ENCODE results near the gene BCAS3.

Gene BCAS3

GRCh38 chr17:60910415-60910814, 232.8 kb downstream of the BCAS3 start:
- no peak for DNase-seq (ENCODE audit: low read depth)
- TF ChIP-seq CTCF (IDR thresholded peaks at IDR 0.05; ENCODE audit: low read length, missing control alignments) = no peak
- no peak overlapping the region for H3K4me3 ChIP-seq (replicated peaks; ENCODE audit: low read depth, low read length)

- TF ChIP-seq CTCF (IDR thresholded peaks at IDR 0.05; ENCODE audit: low read length, missing control alignments) = no peak
- DNase-seq (ENCODE audit: low read depth) = no peak
- H3K4me3 ChIP-seq (replicated peaks; ENCODE audit: low read depth, low read length) = no peak overlapping the region
Measured at GRCh38 chr17:60914078-60914477, 236.4 kb downstream of the BCAS3 start.

GRCh38 chr17:60916043-60916442, 238.4 kb downstream of the BCAS3 start:
- no peak for DNase-seq (ENCODE audit: low read depth)
- TF ChIP-seq CTCF (IDR thresholded peaks at IDR 0.05; ENCODE audit: low read length, missing control alignments) = no peak

GRCh38 chr17:60920107-60920506, 242.5 kb downstream of the BCAS3 start:
- no peak for TF ChIP-seq CTCF (IDR thresholded peaks at IDR 0.05; ENCODE audit: low read length, missing control alignments)
- H3K4me3 ChIP-seq (replicated peaks; ENCODE audit: low read depth, low read length) = no peak overlapping the region
- no peak for DNase-seq (ENCODE audit: low read depth)

More at GRCh38 chr17:60916043-60916442, 238.4 kb downstream of the BCAS3 start:
- no peak overlapping the region for H3K4me3 ChIP-seq (replicated peaks; ENCODE audit: low read depth, low read length)

GRCh38 chr17:60923000-60923399, 245.3 kb downstream of the BCAS3 start:
- H3K4me3 ChIP-seq (replicated peaks; ENCODE audit: low read depth, low read length) = no peak overlapping the region
- no peak for TF ChIP-seq CTCF (IDR thresholded peaks at IDR 0.05; ENCODE audit: low read length, missing control alignments)
- no peak for DNase-seq (ENCODE audit: low read depth)

GRCh38 chr17:60926466-60927183, 249.0 kb downstream of the BCAS3 start:
- no peak for TF ChIP-seq CTCF (IDR thresholded peaks at IDR 0.05; ENCODE audit: low read length, missing control alignments)
- DNase-seq (ENCODE audit: low read depth) = peak; percentile 20
- H3K4me3 ChIP-seq (replicated peaks; ENCODE audit: low read depth, low read length) = no peak overlapping the region

- TF ChIP-seq CTCF (IDR thresholded peaks at IDR 0.05; ENCODE audit: low read length, missing control alignments) = no peak
- no peak overlapping the region for H3K4me3 ChIP-seq (replicated peaks; ENCODE audit: low read depth, low read length)
- no peak for DNase-seq (ENCODE audit: low read depth)
Measured at GRCh38 chr17:60933739-60934138, 256.1 kb downstream of the BCAS3 start.
